ENCODE data around the gene LAD1.

LAD1 gene

DNA sequence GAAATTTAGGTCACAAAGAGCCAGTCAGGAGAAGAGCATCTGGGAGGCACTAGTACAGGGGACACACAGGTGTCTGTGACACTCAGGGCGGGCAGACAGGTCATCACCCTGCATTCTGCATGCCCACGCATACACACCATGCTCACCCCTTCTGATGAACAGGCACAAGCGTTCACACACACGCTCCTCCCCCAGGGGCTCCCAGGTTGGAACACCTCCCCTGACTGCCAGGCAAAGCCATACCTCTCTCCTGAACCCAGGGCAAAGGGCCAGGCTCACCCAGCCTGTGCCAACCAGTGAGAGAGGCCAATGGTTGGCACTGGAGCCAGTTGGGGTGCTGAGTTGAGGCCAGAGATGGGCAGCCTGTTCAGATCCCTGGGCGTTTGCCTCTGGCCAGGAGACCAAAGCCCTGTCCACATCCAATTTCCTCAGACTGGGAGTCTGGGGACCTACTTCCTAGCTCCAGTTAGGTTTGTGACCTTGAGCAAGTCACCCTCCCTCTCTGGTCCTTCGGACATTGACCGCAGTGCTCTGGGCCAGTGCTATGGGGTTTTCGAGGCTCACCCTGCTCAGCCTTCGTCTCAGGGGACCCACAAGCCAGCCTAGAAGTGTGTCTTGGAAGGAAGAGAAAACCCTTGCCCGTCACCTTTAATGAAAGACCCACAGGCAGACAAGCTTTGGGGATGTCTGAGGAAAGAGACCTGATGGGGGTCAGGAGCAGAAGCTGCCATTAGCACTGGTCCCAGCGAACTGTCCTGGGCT, 5.8 kb upstream of the LAD1 start:
- ChIA-PET POLR2A (ENCODE audit: low non-redundant PET) (no interaction called here), CTCF (interaction anchor here (0.6 to 1.2 kb wide), 9 partner anchors 19 to 271 kb away, joined by 3 to 8 read pairs (median 3); no protein-coding TSS in a partner anchor)
- H3K27ac ChIP-seq: no peak overlapping the region
- DNase-seq (ENCODE audit: low spot score): no peak
- TF ChIP-seq, protein P1, sequence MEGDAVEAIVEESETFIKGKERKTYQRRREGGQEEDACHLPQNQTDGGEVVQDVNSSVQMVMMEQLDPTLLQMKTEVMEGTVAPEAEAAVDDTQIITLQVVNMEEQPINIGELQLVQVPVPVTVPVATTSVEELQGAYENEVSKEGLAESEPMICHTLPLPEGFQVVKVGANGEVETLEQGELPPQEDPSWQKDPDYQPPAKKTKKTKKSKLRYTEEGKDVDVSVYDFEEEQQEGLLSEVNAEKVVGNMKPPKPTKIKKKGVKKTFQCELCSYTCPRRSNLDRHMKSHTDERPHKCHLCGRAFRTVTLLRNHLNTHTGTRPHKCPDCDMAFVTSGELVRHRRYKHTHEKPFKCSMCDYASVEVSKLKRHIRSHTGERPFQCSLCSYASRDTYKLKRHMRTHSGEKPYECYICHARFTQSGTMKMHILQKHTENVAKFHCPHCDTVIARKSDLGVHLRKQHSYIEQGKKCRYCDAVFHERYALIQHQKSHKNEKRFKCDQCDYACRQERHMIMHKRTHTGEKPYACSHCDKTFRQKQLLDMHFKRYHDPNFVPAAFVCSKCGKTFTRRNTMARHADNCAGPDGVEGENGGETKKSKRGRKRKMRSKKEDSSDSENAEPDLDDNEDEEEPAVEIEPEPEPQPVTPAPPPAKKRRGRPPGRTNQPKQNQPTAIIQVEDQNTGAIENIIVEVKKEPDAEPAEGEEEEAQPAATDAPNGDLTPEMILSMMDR (conservative IDR thresholded peaks at IDR 0.05; ENCODE audit: low read depth): no peak

DNA sequence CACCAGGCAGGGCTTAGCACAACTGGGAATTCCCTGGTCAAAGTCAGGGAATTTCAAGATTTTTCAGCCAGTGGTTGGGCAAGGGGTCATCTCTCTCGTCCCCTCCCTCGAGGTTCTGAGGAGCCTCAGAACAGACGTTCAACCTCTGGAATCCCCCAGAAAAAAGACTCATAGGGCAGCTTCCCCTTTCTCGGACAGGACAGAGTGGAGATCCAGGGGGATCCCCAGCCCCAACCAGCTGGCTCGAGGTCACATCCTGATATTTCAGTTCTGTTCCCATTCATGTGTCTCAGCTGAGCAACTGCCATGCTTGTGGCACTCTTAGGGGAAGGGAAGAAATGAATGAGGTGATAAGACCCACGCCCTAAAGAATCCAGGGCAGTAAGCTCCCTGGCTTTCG, 4.9 kb upstream of the LAD1 start:
- CTCF ChIA-PET: interaction anchor here (0.6 to 1.1 kb wide), 3 partner anchors 18 to 109 kb away, joined by 3 to 5 read pairs (median 3); no protein-coding TSS in a partner anchor

DNA sequence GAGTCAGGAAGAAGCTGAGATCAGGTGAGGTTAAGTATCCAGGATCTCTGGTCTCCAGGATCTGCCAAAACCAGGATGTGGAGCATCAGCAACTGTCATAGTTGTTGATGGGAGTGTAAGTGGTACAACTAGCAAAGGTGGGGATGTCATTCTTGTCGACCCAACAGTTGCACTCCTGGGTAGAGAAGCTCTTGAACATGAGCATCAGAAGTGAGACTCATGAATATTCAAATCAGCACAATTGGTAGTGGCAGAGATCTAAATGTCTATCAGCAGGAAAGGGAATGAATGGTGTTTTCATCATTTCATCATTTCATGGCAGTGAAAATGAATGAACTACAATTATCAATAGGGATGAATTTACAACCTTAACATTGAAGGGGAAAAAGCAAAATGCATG, 4.2 kb upstream of the LAD1 start:
- H3K27ac ChIP-seq: no peak overlapping the region
- ChIA-PET CTCF (interaction anchor here (0.5 kb wide), 1 partner anchor 625 kb away, joined by 4 read pairs; no protein-coding TSS in a partner anchor), POLR2A (ENCODE audit: low non-redundant PET) (no interaction called here)
- TF ChIP-seq, protein P1 (conservative IDR thresholded peaks at IDR 0.05; ENCODE audit: low read depth): no peak
- no peak for DNase-seq (ENCODE audit: low spot score)

More for the DNA sequence above, 4.9 kb upstream of the LAD1 start:
- TF ChIP-seq, protein P1 (conservative IDR thresholded peaks at IDR 0.05; ENCODE audit: low read depth): no peak
- DNase-seq (ENCODE audit: low spot score): no peak
- POLR2A ChIA-PET (ENCODE audit: low non-redundant PET): no interaction called here
- no peak overlapping the region for H3K27ac ChIP-seq

DNA sequence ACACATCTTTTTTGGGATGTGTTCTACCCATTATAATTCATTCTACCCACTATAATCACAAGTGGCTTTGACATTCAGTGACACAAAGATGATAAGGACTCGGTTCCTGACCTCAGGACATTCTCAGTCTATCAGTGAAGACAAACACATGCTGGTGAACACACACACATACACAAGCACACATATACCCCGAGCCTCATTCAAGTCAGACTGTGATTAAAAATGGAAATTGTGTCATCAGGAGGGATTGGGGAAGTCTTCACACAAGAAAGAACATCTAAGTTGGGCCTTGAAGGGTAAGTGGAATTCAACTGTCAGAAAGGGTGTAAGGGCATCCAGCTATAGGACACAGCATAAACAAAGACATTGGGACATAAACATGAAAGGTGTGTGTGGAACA, 2.6 kb upstream of the LAD1 start:
- ChIA-PET CTCF (interaction anchor here (0.7 to 3.5 kb wide), 3 partner anchors 16 to 80 kb away, joined by 3 to 20 read pairs (median 4); no protein-coding TSS in a partner anchor), POLR2A (ENCODE audit: low non-redundant PET) (no interaction called here)
- no peak overlapping the region for H3K27ac ChIP-seq
- TF ChIP-seq, protein P1 (conservative IDR thresholded peaks at IDR 0.05; ENCODE audit: low read depth): no peak
- no peak for DNase-seq (ENCODE audit: low spot score)

DNA sequence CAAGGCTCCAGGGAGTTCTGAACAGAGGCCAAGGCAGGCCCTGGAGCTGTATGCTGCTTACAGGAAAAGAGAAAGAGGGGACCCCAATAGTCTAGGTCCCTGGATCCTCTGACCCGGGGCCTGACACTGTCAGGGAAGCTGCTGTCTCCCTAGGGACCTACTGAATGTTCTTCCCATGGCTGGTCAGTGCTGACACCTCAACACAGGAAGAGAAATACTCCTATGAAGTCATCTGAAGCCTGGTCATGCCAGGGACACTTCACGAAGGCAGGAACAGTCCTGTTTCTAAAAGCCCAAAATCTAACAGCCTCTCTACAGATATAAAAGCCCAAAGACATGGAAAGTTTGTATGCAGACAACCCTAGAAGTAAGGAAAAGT, 1.7 kb upstream of the LAD1 start:
- TF ChIP-seq, protein P1 (conservative IDR thresholded peaks at IDR 0.05; ENCODE audit: low read depth): no peak
- CTCF ChIA-PET: interaction anchor here (0.7 to 3.5 kb wide), 6 partner anchors 10 to 125 kb away, joined by 3 to 20 read pairs (median 4); no protein-coding TSS in a partner anchor
- POLR2A ChIA-PET (ENCODE audit: low non-redundant PET): no interaction called here
- H3K27ac ChIP-seq: no peak overlapping the region
- DNase-seq (ENCODE audit: low spot score): no peak

DNA sequence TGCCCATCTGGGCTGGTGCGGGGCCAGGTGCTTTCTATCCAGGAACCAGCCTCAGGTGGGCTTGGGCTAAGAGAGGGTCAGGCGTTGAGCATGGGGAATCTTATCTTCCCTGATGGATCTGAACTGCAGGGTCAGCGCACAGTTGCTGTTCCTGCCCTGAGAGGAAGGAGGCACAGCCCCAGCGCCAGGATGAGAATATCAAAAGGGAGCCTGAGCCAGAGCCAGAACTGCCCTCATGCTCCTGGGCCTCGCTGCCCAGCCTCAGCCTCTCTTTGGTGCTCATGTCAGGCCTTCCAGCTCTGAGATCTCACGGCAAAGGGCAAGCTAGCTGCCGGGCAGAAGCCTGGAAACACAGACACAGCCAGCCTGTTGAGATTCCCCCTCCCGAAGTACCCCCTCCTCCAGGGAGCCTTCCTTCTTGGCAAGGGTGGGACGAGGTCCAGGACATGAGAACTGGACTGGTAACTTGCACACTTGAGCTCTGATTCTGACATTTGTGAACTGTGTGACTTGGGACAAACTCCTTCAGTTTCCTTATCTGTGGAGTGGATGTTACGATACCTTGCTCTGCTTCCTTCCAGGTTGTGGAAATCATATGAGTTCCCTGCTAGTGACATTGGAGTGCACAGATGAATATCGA, 1.2 kb upstream of the LAD1 start:
- H3K27ac ChIP-seq: no peak overlapping the region
- no peak for DNase-seq (ENCODE audit: low spot score)
- POLR2A ChIA-PET (ENCODE audit: low non-redundant PET): interaction anchor here (0.6 kb wide), 1 partner anchor 12 kb away, joined by 4 read pairs; no protein-coding TSS in a partner anchor
- CTCF ChIA-PET: interaction anchor here (0.6 to 3.5 kb wide), 7 partner anchors 8 to 125 kb away, joined by 4 to 20 read pairs (median 4); no protein-coding TSS in a partner anchor
- TF ChIP-seq, protein P1 (conservative IDR thresholded peaks at IDR 0.05; ENCODE audit: low read depth): no peak
